ENCODE results near the gene CNST.
"Not testable (repeated sequence)": the region's sequence is repeated elsewhere in the genome, so short reads cannot be mapped to it uniquely, and the experiment has no call there.

Gene CNST

DNA sequence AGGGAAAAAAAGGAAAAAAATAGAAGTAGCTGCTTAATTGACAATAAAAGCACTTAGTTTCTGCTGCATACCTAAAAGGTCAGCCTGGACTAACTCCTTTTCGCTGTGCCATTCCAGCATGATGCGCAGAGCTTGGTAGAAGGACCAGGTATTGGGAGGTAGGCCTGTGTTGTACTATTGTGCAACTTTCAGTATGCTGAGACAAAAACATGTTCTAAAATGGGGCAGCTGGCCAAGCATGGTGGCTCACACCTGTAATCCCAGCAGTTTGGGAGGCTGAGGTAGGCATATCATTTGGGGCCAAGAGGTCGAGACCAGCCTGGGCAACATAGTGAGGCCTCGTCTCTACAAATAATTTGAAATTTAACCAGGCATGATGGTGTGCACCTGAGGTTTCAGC, 142.9 kb downstream of the CNST start:
- no peak for DNase-seq (ENCODE audit: low read depth, low spot score)
- no peak for TF ChIP-seq CTCF (IDR thresholded peaks at IDR 0.05; ENCODE audit: low read depth, low read length)
- no peak overlapping the region for H3K4me3 ChIP-seq (ENCODE audit: low read depth, low read length)
- in situ Hi-C loops (cut with HindIII; ENCODE audit: low sequenced_read_pairs), result no loop called here

- in situ Hi-C loops (cut with HindIII; ENCODE audit: low sequenced_read_pairs), result no loop called here
- DNase-seq (ENCODE audit: low read depth, low spot score), result no peak
- no peak overlapping the region for H3K4me3 ChIP-seq (ENCODE audit: low read depth, low read length)
- TF ChIP-seq CTCF (IDR thresholded peaks at IDR 0.05; ENCODE audit: low read depth, low read length), result no peak
Measured at GRCh38 chr1:246709835-246710234, 143.6 kb downstream of the CNST start.

DNA sequence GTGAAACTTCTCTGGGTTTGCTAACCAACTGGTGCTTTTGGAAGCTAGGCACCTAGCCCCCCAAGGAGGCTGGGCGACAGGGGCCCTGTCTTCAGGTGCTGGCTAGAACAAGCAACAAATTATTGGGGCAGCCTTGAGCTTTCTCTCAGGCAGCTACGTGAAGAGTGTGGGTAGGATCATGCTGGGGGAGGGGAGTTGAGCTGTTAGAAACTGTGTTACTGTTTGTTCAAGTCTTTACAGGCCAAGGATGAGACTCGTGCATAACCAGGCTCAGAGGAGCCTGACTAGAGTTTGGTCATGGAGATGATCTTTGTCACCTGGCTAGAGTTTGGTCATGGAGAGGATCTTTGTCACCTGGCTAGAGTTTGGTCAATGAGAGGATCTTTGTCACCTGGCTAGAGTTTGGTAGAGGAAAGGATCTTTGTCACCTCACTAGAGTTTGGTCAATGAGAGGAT, 145.3 kb downstream of the CNST start:
- TF ChIP-seq CTCF (IDR thresholded peaks at IDR 0.05; ENCODE audit: low read depth, low read length), result no peak
- in situ Hi-C loops (cut with HindIII; ENCODE audit: low sequenced_read_pairs), result no loop called here
- no peak for DNase-seq (ENCODE audit: low read depth, low spot score)
- H3K4me3 ChIP-seq (ENCODE audit: low read depth, low read length), result no peak overlapping the region

- H3K4me3 ChIP-seq (ENCODE audit: low read depth, low read length); in situ Hi-C loops (cut with HindIII; ENCODE audit: low sequenced_read_pairs); DNase-seq (ENCODE audit: low read depth, low spot score): not testable (repeated sequence)
Measured at GRCh38 chr1:246712428-246712827, 146.2 kb downstream of the CNST start.

Data from astrocyte of the spinal cord (primary cell).